ENCODE measurements around the gene SNRPB. TPM values are rescaled to one million over a fixed set of nuclear protein-coding genes. Genes with fewer than 3 reads are reported as not detected.

Gene SNRPB
- total RNA-seq, 1 experiment from 2014 or later = 659 TPM

DNA sequence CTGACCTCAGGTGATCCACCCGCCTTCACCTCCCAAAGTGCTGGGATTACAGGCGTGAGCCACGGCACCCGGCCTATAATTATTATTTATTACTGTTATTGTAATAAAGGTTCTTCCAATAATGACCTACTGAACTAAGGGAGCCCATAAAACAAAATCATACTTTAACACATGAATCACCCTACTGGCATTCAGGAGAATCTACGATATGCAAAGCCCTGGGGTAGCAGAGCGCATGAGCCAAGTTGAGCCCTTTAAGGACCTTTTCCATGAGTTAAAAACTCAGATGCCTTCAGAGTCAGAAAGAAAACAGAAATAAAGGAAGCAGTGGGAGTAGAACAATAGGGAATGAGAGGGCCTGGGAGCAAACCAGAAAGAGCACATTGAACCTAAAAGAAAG is 41.5 kb downstream of the SNRPB start:
- no peak for DNase-seq (ENCODE audit: low spot score)

DNA sequence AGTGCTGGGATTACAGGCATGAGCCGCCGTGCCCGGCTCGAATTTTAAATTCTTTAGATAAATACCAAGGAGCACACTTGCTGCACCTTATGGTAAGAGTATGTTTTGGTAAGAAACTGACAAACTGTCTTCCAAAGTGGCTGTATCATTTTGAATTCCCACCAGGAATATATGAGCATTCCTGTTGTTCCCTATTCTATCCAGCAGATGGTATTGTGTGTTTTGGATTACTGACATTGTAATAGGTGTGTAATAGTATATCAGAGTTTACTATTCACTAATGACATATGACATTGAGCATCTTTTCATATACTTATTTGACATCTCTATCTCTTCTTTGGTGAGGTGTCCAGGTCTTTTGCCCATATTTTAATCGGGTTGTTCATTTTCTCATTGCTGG is 49.3 kb downstream of the SNRPB start:
- no peak for DNase-seq (ENCODE audit: low spot score)

DNA sequence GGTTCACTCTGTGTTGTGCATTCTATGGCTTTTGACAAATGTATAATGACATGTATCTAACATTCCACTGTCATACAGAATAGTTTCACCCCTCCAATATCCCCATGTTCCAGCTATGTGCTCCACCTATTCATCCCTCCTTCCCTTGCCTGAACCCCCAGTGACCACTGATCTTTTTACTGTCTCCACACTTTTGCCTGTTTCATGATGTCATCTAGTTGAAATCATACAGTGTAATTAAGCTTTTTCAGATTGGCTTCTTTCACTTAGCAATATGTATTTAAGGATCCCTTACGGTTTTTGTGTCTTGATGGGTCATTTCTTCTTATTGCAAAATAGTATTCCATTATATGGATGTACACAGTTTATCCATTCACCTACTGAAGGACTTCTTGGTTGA is 50.1 kb downstream of the SNRPB start:
- DNase-seq (ENCODE audit: low spot score) = no peak

DNA sequence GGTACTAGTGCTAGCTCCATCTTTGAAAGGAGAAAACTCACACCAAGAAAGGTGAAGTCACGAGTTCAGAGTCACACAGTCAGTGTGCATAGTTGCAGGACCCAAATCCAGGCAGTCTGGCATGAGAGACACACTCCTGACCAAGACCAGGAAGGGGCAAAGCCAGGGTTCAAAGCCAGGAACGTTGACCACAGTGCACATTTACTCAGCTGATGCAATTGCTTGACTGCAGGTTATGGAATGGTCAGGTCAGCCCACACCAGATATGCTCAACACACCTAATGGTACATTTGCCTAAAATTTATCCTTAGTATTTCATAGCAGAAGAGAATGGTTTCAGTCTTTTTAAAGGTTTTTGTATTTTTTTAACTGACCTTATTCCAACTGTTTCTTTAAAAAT is 52.2 kb downstream of the SNRPB start:
- DNase-seq (ENCODE audit: low spot score) = no peak

DNA sequence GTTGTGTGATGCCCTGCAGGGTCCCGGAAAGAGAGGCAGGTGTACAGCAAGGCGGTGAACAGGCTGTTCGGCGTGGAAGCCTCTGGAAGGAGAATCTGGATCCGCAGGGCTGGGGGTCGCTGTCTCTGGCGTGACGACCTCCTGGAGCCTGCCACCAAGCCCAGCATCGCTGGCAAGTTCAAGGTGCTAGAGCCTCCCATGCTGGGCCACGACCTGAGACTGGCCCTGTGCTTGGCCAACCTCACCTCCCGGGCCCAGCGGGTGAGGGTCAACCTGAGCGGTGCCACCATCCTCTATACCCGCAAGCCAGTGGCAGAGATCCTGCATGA is 53.4 kb downstream of the SNRPB start:
- DNase-seq (ENCODE audit: low spot score) = no peak

DNA sequence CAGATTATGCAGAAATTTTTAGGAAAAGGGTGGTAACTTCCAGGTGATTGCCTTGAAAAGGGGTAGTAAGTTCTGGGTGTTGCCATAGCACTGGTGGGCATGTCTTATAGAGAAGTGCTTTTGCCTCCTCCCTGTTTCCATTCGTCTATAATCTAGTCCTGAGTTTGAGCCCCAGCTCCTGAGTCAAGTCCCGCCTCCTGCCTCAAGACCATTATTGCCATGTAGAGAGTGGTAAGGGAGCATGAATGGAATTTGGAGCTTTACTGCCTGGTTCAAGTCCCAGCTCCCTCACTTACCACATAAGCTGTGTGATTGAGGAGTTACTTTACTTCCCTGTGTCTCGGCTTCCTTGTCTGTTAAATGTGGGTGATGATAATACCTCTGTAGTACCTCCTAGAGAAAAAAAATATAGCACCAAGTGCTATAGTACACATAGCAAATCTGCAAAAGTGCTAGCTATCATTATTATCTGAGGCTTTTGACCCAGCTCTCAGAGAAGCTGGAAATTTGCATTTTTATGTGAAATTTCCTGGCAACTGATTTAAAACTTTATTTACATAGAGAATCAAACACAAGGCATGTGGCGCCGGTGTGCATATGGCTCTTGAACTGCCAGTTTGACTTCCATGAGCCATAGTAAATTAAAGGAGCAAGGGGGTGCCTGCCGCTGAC is 53.9 kb downstream of the SNRPB start:
- no peak for DNase-seq (ENCODE audit: low spot score)

Other genes starting within 250 kb of the SNRPB start
- gene TGM3, start 174.8 kb downstream of the SNRPB start, total RNA-seq (2014; rRNA removed; shearing (Covaris generic)) = not detected in 2 replicates
- not detected in 2 replicates for gene TGM6, start 89.9 kb downstream of the SNRPB start, total RNA-seq (2014; rRNA removed; shearing (Covaris generic))
- 5.8 and 6.9 TPM in 2 replicates for gene ZNF343, start 38.1 kb upstream of the SNRPB start, total RNA-seq (2014; rRNA removed; shearing (Covaris generic))
- gene TMC2, start 65.8 kb upstream of the SNRPB start, total RNA-seq (2014; rRNA removed; shearing (Covaris generic)) = not detected in 2 replicates
- gene NOP56, start 181.8 kb upstream of the SNRPB start, total RNA-seq (2014; rRNA removed; shearing (Covaris generic)) = 148 and 152 TPM in 2 replicates
- 117 and 138 TPM in 2 replicates for gene IDH3B, start 193.4 kb upstream of the SNRPB start, total RNA-seq (2014; rRNA removed; shearing (Covaris generic))
- 4.1 and 4.8 TPM in 2 replicates for gene EBF4, start 222.0 kb upstream of the SNRPB start, total RNA-seq (2014; rRNA removed; shearing (Covaris generic))